HepG2 (cell line): ENCODE results near the gene CAMTA1. TPM values are rescaled to one million over a fixed set of nuclear protein-coding genes. Genes with fewer than 3 reads are reported as not detected.
A peak's percentile ranks its signal among the peaks of the same experiment; 100 is the strongest.

ENCODE experiments used
- ATM ChIP-seq: fragments of 450-650 bp; IDR thresholded peaks from 2 replicates; pipeline ENCODE4 v1.7.1; 2017; ENCODE audit warnings: mild to moderate bottlenecking, borderline replicate concordance
- BORCS8-MEF2B ChIP-seq: sonication (generic); formaldehyde crosslinking; IDR thresholded peaks from 2 replicates; pipeline ENCODE4 v1.8.0; 2022; ENCODE audit warnings: mild to moderate bottlenecking, missing genetic modification reagents
- CTCF ChIP-seq: sonication (generic); formaldehyde crosslinking; IDR thresholded peaks from 2 replicates; pipeline ENCODE4 v1.5.0; 2020; ENCODE audit warnings: mild to moderate bottlenecking, missing genetic modification reagents, moderate library complexity
- ELK4 ChIP-seq: sonication (generic); formaldehyde crosslinking; IDR thresholded peaks from 2 replicates; pipeline ENCODE4 v1.9.0; 2021; ENCODE audit warnings: missing genetic modification reagents, borderline replicate concordance
- GPN1 ChIP-seq: sonication (generic); formaldehyde crosslinking; IDR thresholded peaks from 2 replicates; pipeline ENCODE4 v1.5.1; 2020; ENCODE audit warnings: missing genetic modification reagents, borderline replicate concordance
- GTF3A ChIP-seq: sonication (generic); formaldehyde crosslinking; conservative IDR thresholded peaks from 2 replicates; pipeline ENCODE4 v1.4.0; 2020; ENCODE audit warnings: mild to moderate bottlenecking, missing genetic modification reagents
- HDAC1 ChIP-seq: sonication (generic); formaldehyde crosslinking; IDR thresholded peaks from 2 replicates; pipeline ENCODE4 v1.5.1; 2020; ENCODE audit warnings: mild to moderate bottlenecking, missing genetic modification reagents
- IRX3 ChIP-seq: sonication (generic); formaldehyde crosslinking; IDR thresholded peaks from 2 replicates; pipeline ENCODE4 v1.8.1; 2023; ENCODE audit warnings: mild to moderate bottlenecking, low read depth, missing genetic modification reagents, borderline replicate concordance
- MLXIP ChIP-seq: sonication (generic); formaldehyde crosslinking; IDR thresholded peaks from 2 replicates; pipeline ENCODE4 v1.9.0; 2021; ENCODE audit warnings: missing genetic modification reagents, borderline replicate concordance
- NR2F2 ChIP-seq: IDR thresholded peaks from 2 replicates; pipeline ENCODE4 v1.6.1; 2012; ENCODE audit warnings: low read depth, inconsistent platforms, borderline replicate concordance
- POGZ ChIP-seq: sonication (generic); formaldehyde crosslinking; IDR thresholded peaks from 2 replicates; pipeline ENCODE4 v1.4.0; 2020; ENCODE audit warnings: mild to moderate bottlenecking, missing genetic modification reagents
- U2AF2 ChIP-seq: fragments of 200-400 bp; formaldehyde crosslinking; IDR thresholded peaks from 2 replicates; pipeline ENCODE4 v1.6.1; 2017; ENCODE audit warnings: low read depth, mild to moderate bottlenecking, low read length
- ZFP82 ChIP-seq: sonication (generic); formaldehyde crosslinking; IDR thresholded peaks from 2 replicates; pipeline ENCODE4 v1.5.1; 2020; ENCODE audit warnings: mild to moderate bottlenecking, missing genetic modification reagents, borderline replicate concordance
- ZNF556 ChIP-seq: sonication (generic); formaldehyde crosslinking; IDR thresholded peaks from 2 replicates; pipeline ENCODE4 v1.4.0; 2020; ENCODE audit warnings: mild to moderate bottlenecking, missing genetic modification reagents, borderline replicate concordance
- ZNF563 ChIP-seq: sonication (generic); formaldehyde crosslinking; IDR thresholded peaks from 2 replicates; pipeline ENCODE4 v1.8.0; 2022; ENCODE audit warnings: mild to moderate bottlenecking, moderate library complexity, missing genetic modification reagents
- polyA plus RNA-seq, 8 experiments: library from polyadenylated mRNA; depleted of rRNA in 3 of 8; stranded (reverse) in 7 of 8; unstranded in 1 of 8; fragments of >200 nt; fragmentation: Illumina TruSeq in 4 of 8; extraction: Trizol in 4 of 8; gene quantifications; 2 replicates each; pipeline versions ENCODE4 v1.2.1 to v1.2.3, GENCODE V29; 2011 to 2016; ENCODE audit warnings: low read depth in 4 of 8, missing spikeins in 1 of 8, mixed read lengths in 1 of 8; ENCODE audit not compliant: insufficient read depth in 1 of 8
- total RNA-seq, 5 experiments: library from RNA; depleted of rRNA; stranded (reverse); fragments of >200 nt; fragmentation: Illumina TruSeq; extraction: Trizol; gene quantifications; 2 replicates each; pipeline ENCODE4 v1.2.3, GENCODE V29; 2016; ENCODE audit warnings: low read depth in 1 of 5
- TF ChIP-seq, protein P1 (sequence below): sonication (generic); formaldehyde crosslinking; IDR thresholded peaks from 2 replicates; pipeline ENCODE4 v1.4.0; 2020; ENCODE audit warnings: missing genetic modification reagents, borderline replicate concordance
- TF ChIP-seq, protein P2 (sequence below): IDR thresholded peaks from 2 replicates; pipeline ENCODE4 v1.6.1; 2016; ENCODE audit warnings: low read depth, control low read depth

CAMTA1 gene
- total and polyA plus RNA-seq, 2 of the 13 experiments (the other 11 are each of a cell fraction or from before 2014, with no cell fraction given) = 25.0 to 36.4 TPM

- no peak for TF ChIP-seq IRX3 (CRISPR knock-in tag)
- TF ChIP-seq BORCS8-MEF2B (CRISPR knock-in tag) = peak; percentile 55; the same call in 1 of the 2 replicates
- peak; percentile 35; the same call in 1 of the 2 replicates for TF ChIP-seq ZFP82 (CRISPR knock-in tag)
- TF ChIP-seq CTCF (CRISPR knock-in tag) = peak; percentile 49
- TF ChIP-seq HDAC1 (CRISPR knock-in tag) = 0 out of 2 replicates have a peak, but pooled peaks have one; percentile 13
- TF ChIP-seq NR2F2 = no peak
- TF ChIP-seq ATM = no peak
- no peak for TF ChIP-seq ZNF563 (CRISPR knock-in tag)
- no peak for TF ChIP-seq ELK4
- TF ChIP-seq, protein P1, sequence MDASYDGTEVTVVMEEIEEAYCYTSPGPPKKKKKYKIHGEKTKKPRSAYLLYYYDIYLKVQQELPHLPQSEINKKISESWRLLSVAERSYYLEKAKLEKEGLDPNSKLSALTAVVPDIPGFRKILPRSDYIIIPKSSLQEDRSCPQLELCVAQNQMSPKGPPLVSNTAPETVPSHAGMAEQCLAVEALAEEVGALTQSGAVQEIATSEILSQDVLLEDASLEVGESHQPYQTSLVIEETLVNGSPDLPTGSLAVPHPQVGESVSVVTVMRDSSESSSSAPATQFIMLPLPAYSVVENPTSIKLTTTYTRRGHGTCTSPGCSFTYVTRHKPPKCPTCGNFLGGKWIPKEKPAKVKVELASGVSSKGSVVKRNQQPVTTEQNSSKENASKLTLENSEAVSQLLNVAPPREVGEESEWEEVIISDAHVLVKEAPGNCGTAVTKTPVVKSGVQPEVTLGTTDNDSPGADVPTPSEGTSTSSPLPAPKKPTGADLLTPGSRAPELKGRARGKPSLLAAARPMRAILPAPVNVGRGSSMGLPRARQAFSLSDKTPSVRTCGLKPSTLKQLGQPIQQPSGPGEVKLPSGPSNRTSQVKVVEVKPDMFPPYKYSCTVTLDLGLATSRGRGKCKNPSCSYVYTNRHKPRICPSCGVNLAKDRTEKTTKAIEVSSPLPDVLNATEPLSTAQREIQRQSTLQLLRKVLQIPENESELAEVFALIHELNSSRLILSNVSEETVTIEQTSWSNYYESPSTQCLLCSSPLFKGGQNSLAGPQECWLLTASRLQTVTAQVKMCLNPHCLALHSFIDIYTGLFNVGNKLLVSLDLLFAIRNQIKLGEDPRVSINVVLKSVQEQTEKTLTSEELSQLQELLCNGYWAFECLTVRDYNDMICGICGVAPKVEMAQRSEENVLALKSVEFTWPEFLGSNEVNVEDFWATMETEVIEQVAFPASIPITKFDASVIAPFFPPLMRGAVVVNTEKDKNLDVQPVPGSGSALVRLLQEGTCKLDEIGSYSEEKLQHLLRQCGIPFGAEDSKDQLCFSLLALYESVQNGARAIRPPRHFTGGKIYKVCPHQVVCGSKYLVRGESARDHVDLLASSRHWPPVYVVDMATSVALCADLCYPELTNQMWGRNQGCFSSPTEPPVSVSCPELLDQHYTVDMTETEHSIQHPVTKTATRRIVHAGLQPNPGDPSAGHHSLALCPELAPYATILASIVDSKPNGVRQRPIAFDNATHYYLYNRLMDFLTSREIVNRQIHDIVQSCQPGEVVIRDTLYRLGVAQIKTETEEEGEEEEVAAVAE (CRISPR knock-in tag) = no peak
- TF ChIP-seq U2AF2 = no peak
- TF ChIP-seq, protein P2, sequence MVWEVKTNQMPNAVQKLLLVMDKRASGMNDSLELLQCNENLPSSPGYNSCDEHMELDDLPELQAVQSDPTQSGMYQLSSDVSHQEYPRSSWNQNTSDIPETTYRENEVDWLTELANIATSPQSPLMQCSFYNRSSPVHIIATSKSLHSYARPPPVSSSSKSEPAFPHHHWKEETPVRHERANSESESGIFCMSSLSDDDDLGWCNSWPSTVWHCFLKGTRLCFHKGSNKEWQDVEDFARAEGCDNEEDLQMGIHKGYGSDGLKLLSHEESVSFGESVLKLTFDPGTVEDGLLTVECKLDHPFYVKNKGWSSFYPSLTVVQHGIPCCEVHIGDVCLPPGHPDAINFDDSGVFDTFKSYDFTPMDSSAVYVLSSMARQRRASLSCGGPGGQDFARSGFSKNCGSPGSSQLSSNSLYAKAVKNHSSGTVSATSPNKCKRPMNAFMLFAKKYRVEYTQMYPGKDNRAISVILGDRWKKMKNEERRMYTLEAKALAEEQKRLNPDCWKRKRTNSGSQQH (CRISPR knock-in tag) = no peak
- TF ChIP-seq ZNF556 (CRISPR knock-in tag) = no peak
- no peak for TF ChIP-seq POGZ (CRISPR knock-in tag)
- no peak for TF ChIP-seq GPN1
- TF ChIP-seq MLXIP (CRISPR knock-in tag) = no peak
- no peak for TF ChIP-seq GTF3A (CRISPR knock-in tag)
Observed at GRCh38 chr1:6785728-6786505, 663 bp downstream of the CAMTA1 start (continued).
